ENCODE measurements around the gene PPM1E.
A peak's percentile ranks its signal among the peaks of the same experiment; 100 is the strongest.
"Not testable (repeated sequence)": the region's sequence is repeated elsewhere in the genome, so short reads cannot be mapped to it uniquely, and the experiment has no call there.

Gene PPM1E

GRCh38 chr17:58947411-58947810 is 191.8 kb downstream of the PPM1E start:
- H3K4me3 ChIP-seq (ENCODE audit: low read length) = no peak overlapping the region
- no peak overlapping the region for H3K4me2 ChIP-seq (ENCODE audit: low read length)
- H3K36me3 ChIP-seq (ENCODE audit: control insufficient read depth, low read length) = peaks cover 20% of the 10 kb centered on the region
- H4K20me1 ChIP-seq (ENCODE audit: control insufficient read depth, insufficient read depth, low read depth, low read length) = no peaks in the 10 kb centered on the region
- TF ChIP-seq EZH2phosphoT487 (IDR thresholded peaks at IDR 0.05; ENCODE audit: borderline replicate concordance, low read length) (no peak), CTCF (IDR thresholded peaks at IDR 0.05; ENCODE audit: low read depth, low read length, poor library complexity, severe bottlenecking) (no peak)
- H3K27ac ChIP-seq (ENCODE audit: low read depth, low read length) = no peak overlapping the region
- peaks cover 9% of the 10 kb centered on the region; the same call in 1 of the 2 replicates for H3F3A ChIP-seq (ENCODE audit: control insufficient read depth, insufficient read depth)
- H3K9me2 ChIP-seq (replicated peaks; ENCODE audit: control insufficient read depth, low read length) = no peaks in the 10 kb centered on the region
- H3K79me2 ChIP-seq (ENCODE audit: control insufficient read depth, low read length) = peaks cover 69% of the 10 kb centered on the region
- H3K9me3 ChIP-seq (ENCODE audit: control insufficient read depth, insufficient read depth, low read length) = peaks cover 22% of the 10 kb centered on the region
- H3K4me1 ChIP-seq (ENCODE audit: control insufficient read depth, low read length) = peaks cover 31% of the 10 kb centered on the region
- H3K27me3 ChIP-seq (ENCODE audit: control insufficient read depth, low read length) = no peaks in the 10 kb centered on the region

DNA sequence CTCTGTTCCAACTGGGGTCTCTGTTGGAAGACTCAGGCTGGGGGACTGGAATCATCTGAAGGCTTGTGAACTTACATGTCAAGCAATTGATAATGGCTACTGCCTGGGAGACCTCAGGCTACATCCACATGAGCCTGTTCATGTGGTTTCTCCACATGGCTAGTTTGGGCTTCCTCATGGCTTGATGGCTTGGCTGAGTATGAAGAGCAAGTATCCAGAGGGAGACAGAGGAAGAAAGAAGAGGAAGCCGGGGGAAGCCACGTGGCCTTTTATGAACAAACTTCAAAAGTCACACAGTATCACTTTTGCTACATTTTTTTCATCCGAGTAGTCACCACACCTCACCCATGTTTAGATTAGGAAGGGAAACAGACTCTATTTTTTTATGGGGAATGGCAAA is 192.2 kb downstream of the PPM1E start:
- peaks cover 23% of the 10 kb centered on the region for H3K9me3 ChIP-seq (ENCODE audit: control insufficient read depth, insufficient read depth, low read length)
- no peaks in the 10 kb centered on the region for H3K9me2 ChIP-seq (replicated peaks; ENCODE audit: control insufficient read depth, low read length)
- H3K4me3 ChIP-seq (ENCODE audit: low read length) = no peak overlapping the region
- TF ChIP-seq CTCF (IDR thresholded peaks at IDR 0.05; ENCODE audit: low read depth, low read length, poor library complexity, severe bottlenecking) = no peak
- no peak for TF ChIP-seq EZH2phosphoT487 (IDR thresholded peaks at IDR 0.05; ENCODE audit: borderline replicate concordance, low read length)
- no peaks in the 10 kb centered on the region for H3K27me3 ChIP-seq (ENCODE audit: control insufficient read depth, low read length)
- H3F3A ChIP-seq (ENCODE audit: control insufficient read depth, insufficient read depth) = peaks cover 9% of the 10 kb centered on the region; the same call in 1 of the 2 replicates
- no peak overlapping the region for H3K4me2 ChIP-seq (ENCODE audit: low read length)
- H3K4me1 ChIP-seq (ENCODE audit: control insufficient read depth, low read length) = peaks cover 35% of the 10 kb centered on the region
- no peaks in the 10 kb centered on the region for H4K20me1 ChIP-seq (ENCODE audit: control insufficient read depth, insufficient read depth, low read depth, low read length)
- H3K27ac ChIP-seq (ENCODE audit: low read depth, low read length) = no peak overlapping the region
- peaks cover 20% of the 10 kb centered on the region for H3K36me3 ChIP-seq (ENCODE audit: control insufficient read depth, low read length)
- peaks cover 73% of the 10 kb centered on the region for H3K79me2 ChIP-seq (ENCODE audit: control insufficient read depth, low read length)

- Histone ChIP-seq H3K27ac (ENCODE audit: low read depth, low read length) (peak overlapping the region; percentile 40; the same call in 1 of the 2 replicates), H3K4me1 (ENCODE audit: control insufficient read depth, low read length) (peaks cover 36% of the 10 kb centered on the region), H3K4me2 (ENCODE audit: low read length) (peak overlapping the region; percentile 28), H3K9me3 (ENCODE audit: control insufficient read depth, insufficient read depth, low read length) (peaks cover 23% of the 10 kb centered on the region), H3K79me2 (ENCODE audit: control insufficient read depth, low read length) (peaks cover 49% of the 10 kb centered on the region), H3K36me3 (ENCODE audit: control insufficient read depth, low read length) (peaks cover 33% of the 10 kb centered on the region)
- not testable (repeated sequence) for H3K27me3 ChIP-seq (ENCODE audit: control insufficient read depth, low read length); H4K20me1 ChIP-seq (ENCODE audit: control insufficient read depth, insufficient read depth, low read depth, low read length); H3K9me2 ChIP-seq (replicated peaks; ENCODE audit: control insufficient read depth, low read length); H3F3A ChIP-seq (ENCODE audit: control insufficient read depth, insufficient read depth); H3K4me3 ChIP-seq (ENCODE audit: low read length)
These were observed 198.7 kb downstream of the PPM1E start for GRCh38 chr17:58954358-58954757.

DNA sequence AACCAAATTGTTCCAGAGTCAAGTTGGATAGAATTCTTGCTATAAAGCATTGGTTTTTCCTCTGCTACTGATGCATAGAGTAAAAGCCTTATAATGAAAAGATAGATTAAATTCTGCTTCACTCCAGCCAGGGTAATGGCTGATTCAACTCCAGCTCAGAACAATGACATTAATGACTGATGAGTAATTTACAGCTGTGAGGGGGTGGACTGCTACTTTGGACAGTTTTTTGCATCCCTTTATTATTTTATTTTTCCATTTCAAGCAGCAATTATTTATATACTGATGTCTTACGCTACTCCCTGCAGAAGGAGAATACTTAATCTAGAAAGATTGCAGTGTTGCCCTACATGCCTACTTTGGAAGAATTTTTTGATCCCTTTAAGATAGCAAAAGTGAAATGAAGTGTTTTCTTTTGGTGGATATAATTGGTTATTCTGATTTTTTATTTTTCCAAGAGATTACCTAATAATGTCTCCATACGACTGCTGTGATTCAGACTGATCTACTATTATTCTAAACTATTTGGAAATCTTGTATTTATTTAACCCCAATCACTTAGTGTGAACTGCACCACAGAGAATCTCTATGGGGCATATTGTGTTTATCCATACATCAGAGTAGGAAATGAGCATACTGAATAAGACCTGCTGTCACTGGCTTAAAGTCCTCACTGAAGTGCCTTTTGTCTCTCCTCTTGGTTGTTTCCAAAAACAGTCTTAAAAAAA is 201.5 kb downstream of the PPM1E start:
- H3K79me2 ChIP-seq (ENCODE audit: control insufficient read depth, low read length) = peaks cover 26% of the 10 kb centered on the region
- H3K27ac ChIP-seq (ENCODE audit: low read depth, low read length) = peak overlapping the region; percentile 15; the same call in 1 of the 2 replicates
- H3K4me3 ChIP-seq (ENCODE audit: low read length) = no peak overlapping the region
- peaks cover 32% of the 10 kb centered on the region for H3K4me1 ChIP-seq (ENCODE audit: control insufficient read depth, low read length)
- H3K27me3 ChIP-seq (ENCODE audit: control insufficient read depth, low read length) = no peaks in the 10 kb centered on the region
- no peaks in the 10 kb centered on the region for H4K20me1 ChIP-seq (ENCODE audit: control insufficient read depth, insufficient read depth, low read depth, low read length)
- H3K9me3 ChIP-seq (ENCODE audit: control insufficient read depth, insufficient read depth, low read length) = peaks cover 4% of the 10 kb centered on the region; the same call in 1 of the 2 replicates
- H3K9me2 ChIP-seq (replicated peaks; ENCODE audit: control insufficient read depth, low read length) = no peaks in the 10 kb centered on the region
- peaks cover 23% of the 10 kb centered on the region for H3K36me3 ChIP-seq (ENCODE audit: control insufficient read depth, low read length)
- H3F3A ChIP-seq (ENCODE audit: control insufficient read depth, insufficient read depth) = no peaks in the 10 kb centered on the region; the same call in none of the 2 replicates
- TF ChIP-seq EZH2phosphoT487 (IDR thresholded peaks at IDR 0.05; ENCODE audit: borderline replicate concordance, low read length) (no peak), CTCF (IDR thresholded peaks at IDR 0.05; ENCODE audit: low read depth, low read length, poor library complexity, severe bottlenecking) (no peak)
- H3K4me2 ChIP-seq (ENCODE audit: low read length) = no peak overlapping the region

DNA sequence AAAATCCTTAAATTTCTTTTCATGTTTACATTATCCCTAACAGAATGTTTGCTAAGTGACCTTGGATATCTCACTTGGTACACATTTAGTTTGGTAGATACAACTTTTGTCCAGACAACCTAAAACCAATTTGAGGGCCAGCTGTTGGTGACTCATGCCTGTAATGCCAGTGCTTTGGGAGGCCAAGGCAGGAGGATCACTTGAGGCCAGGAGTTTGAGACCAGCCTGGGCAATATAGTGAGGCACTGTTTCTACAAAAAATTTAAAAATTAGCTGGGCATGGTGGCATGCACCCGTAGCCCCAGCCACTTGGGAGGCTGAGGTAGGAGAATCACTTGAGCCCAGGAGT is 202.0 kb downstream of the PPM1E start:
- H3K27ac ChIP-seq (ENCODE audit: low read depth, low read length) = not testable (repeated sequence)

More for the DNA sequence above, 202.0 kb downstream of the PPM1E start:
- not testable (repeated sequence) for H3K4me3 ChIP-seq (ENCODE audit: low read length); H3K4me2 ChIP-seq (ENCODE audit: low read length); H3K27me3 ChIP-seq (ENCODE audit: control insufficient read depth, low read length); H3K9me3 ChIP-seq (ENCODE audit: control insufficient read depth, insufficient read depth, low read length); H3F3A ChIP-seq (ENCODE audit: control insufficient read depth, insufficient read depth); H4K20me1 ChIP-seq (ENCODE audit: control insufficient read depth, insufficient read depth, low read depth, low read length); H3K9me2 ChIP-seq (replicated peaks; ENCODE audit: control insufficient read depth, low read length)
- H3K36me3 ChIP-seq (ENCODE audit: control insufficient read depth, low read length) = peaks cover 28% of the 10 kb centered on the region
- peaks cover 27% of the 10 kb centered on the region for H3K4me1 ChIP-seq (ENCODE audit: control insufficient read depth, low read length)
- peaks cover 25% of the 10 kb centered on the region for H3K79me2 ChIP-seq (ENCODE audit: control insufficient read depth, low read length)

Measured in DOHH2 (cell line).